ENCODE results near the gene KIF26B.

GRCh38 chr1:245201827-245202226 lies 47.0 kb downstream of the KIF26B start:
- no peak for TF ChIP-seq CTCF (optimal IDR thresholded peaks at IDR 0.05 in 1 of 3, IDR thresholded peaks at IDR 0.05 in 1 of 3, conservative IDR thresholded peaks at IDR 0.05 in 1 of 3; ENCODE audit: extremely low read depth in 1 of 3, insufficient read depth in 2 of 3, low read length in 3 of 3)
- no peak for TF ChIP-seq EZH2 (IDR thresholded peaks at IDR 0.05; ENCODE audit: low read length)
